GM12892 (cell line): ENCODE results near the gene ASB5.

Experiments used
- DNase-seq: peaks from one replicate; pipeline ENCODE4 v3.0.0; 2011; ENCODE audit not compliant: insufficient read length
- FAIRE-seq: peaks from 2 replicates; lab custom pipeline; 2011; peaks lifted over from hg19 to GRCh38; lab: Jason Lieb, UNC
- POLR2A ChIP-seq: IDR thresholded peaks from 2 replicates; pipeline ENCODE4 v1.6.1; 2011; ENCODE audit warnings: low read depth, low read length, control low read depth
- POLR2AphosphoS5 ChIP-seq: IDR thresholded peaks from 2 replicates; pipeline ENCODE4 v1.6.1; 2011; ENCODE audit warnings: low read depth, low read length, control low read depth
- TAF1 ChIP-seq: IDR thresholded peaks from 2 replicates; pipeline ENCODE4 v1.6.1; 2011; ENCODE audit warnings: low read depth, mild to moderate bottlenecking, control low read depth, low read length, borderline replicate concordance

ASB5 gene

GRCh38 chr4:176274441-176274840 is 5.4 kb upstream of the ASB5 start:
- no peak for FAIRE-seq
- no peak for DNase-seq
- no peak for TF ChIP-seq TAF1
- no peak for TF ChIP-seq POLR2AphosphoS5
- TF ChIP-seq POLR2A = no peak

- FAIRE-seq = no peak
- no peak for DNase-seq
- TF ChIP-seq POLR2AphosphoS5 (no peak), TAF1 (no peak), POLR2A (no peak)
Measured at GRCh38 chr4:176273736-176274135, 4.7 kb upstream of the ASB5 start.

- TF ChIP-seq TAF1 (no peak), POLR2A (no peak), POLR2AphosphoS5 (no peak)
- DNase-seq = no peak
- FAIRE-seq = no peak
Measured at GRCh38 chr4:176272799-176273198, 3.8 kb upstream of the ASB5 start.

- FAIRE-seq (no peak), DNase-seq (no peak)
- TF ChIP-seq POLR2AphosphoS5 (no peak), TAF1 (no peak), POLR2A (no peak)
Measured at GRCh38 chr4:176271749-176272148, 2.7 kb upstream of the ASB5 start.

GRCh38 chr4:176270669-176271068 is 1.6 kb upstream of the ASB5 start:
- no peak for TF ChIP-seq TAF1
- TF ChIP-seq POLR2A = no peak
- no peak for TF ChIP-seq POLR2AphosphoS5
- no peak for FAIRE-seq
- no peak for DNase-seq

- FAIRE-seq (no peak), DNase-seq (no peak)
- TF ChIP-seq POLR2AphosphoS5 = no peak
- no peak for TF ChIP-seq TAF1
- no peak for TF ChIP-seq POLR2A
Measured at GRCh38 chr4:176266026-176266425, 3.0 kb downstream of the ASB5 start.

GRCh38 chr4:176262243-176262642 is 6.8 kb downstream of the ASB5 start:
- TF ChIP-seq POLR2A (no peak), TAF1 (no peak), POLR2AphosphoS5 (no peak)
- DNase-seq (no peak), FAIRE-seq (no peak)

- FAIRE-seq (no peak), DNase-seq (no peak)
- no peak for TF ChIP-seq POLR2AphosphoS5
- no peak for TF ChIP-seq POLR2A
- TF ChIP-seq TAF1 = no peak
Measured at GRCh38 chr4:176261481-176261880, 7.5 kb downstream of the ASB5 start.

- no peak for FAIRE-seq
- DNase-seq = no peak
- TF ChIP-seq POLR2A (no peak), POLR2AphosphoS5 (no peak), TAF1 (no peak)
Measured at GRCh38 chr4:176261018-176261417, 8.0 kb downstream of the ASB5 start.

- no peak for FAIRE-seq
- no peak for DNase-seq
- TF ChIP-seq POLR2AphosphoS5 (no peak), POLR2A (no peak), TAF1 (no peak)
Measured at GRCh38 chr4:176259330-176260090, 9.5 kb downstream of the ASB5 start.

GRCh38 chr4:176258135-176258534 is 10.9 kb downstream of the ASB5 start:
- no peak for FAIRE-seq
- no peak for DNase-seq
- no peak for TF ChIP-seq TAF1
- no peak for TF ChIP-seq POLR2AphosphoS5
- TF ChIP-seq POLR2A = no peak

- DNase-seq = no peak
- no peak for FAIRE-seq
- TF ChIP-seq POLR2A = no peak
- no peak for TF ChIP-seq POLR2AphosphoS5
- no peak for TF ChIP-seq TAF1
Measured at GRCh38 chr4:176256921-176257320, 12.1 kb downstream of the ASB5 start.

GRCh38 chr4:176242764-176243347 is 26.2 kb downstream of the ASB5 start:
- no peak for TF ChIP-seq POLR2A
- TF ChIP-seq POLR2AphosphoS5 = no peak
- TF ChIP-seq TAF1 = no peak
- FAIRE-seq = no peak
- DNase-seq = no peak
